HEK293T (cell line): ENCODE measurements around the gene ASAP2.

Experiments
- BHLHE40 ChIP-seq: fragments of 450-650 bp; IDR thresholded peaks from 2 replicates; pipeline ENCODE4 v1.6.1; 2016; ENCODE audit warnings: mild to moderate bottlenecking, moderate library complexity, borderline replicate concordance
- ELF4 ChIP-seq: fragments of 450-650 bp; IDR thresholded peaks from 2 replicates; pipeline ENCODE4 v1.6.1; 2017; ENCODE audit warnings: antibody characterized with exemption
- FOXA1 ChIP-seq: fragments of 450-650 bp; IDR thresholded peaks from 2 replicates; pipeline ENCODE4 v1.6.1; 2016; ENCODE audit warnings: mild to moderate bottlenecking
- FOXK2 ChIP-seq: fragments of 450-650 bp; IDR thresholded peaks from 2 replicates; pipeline ENCODE4 v1.6.1; 2016; ENCODE audit warnings: mild to moderate bottlenecking
- FOXM1 ChIP-seq: fragments of 450-650 bp; IDR thresholded peaks from 2 replicates; pipeline ENCODE4 v1.6.1; 2017; ENCODE audit warnings: mild to moderate bottlenecking, borderline replicate concordance
- HDGF ChIP-seq: fragments of 450-650 bp; IDR thresholded peaks from 2 replicates; pipeline ENCODE4 v1.6.1; 2017; ENCODE audit warnings: antibody characterized with exemption, borderline replicate concordance
- L3MBTL2 ChIP-seq: fragments of 450-650 bp; conservative IDR thresholded peaks from 2 replicates; pipeline ENCODE4 v1.6.1; 2016; ENCODE audit warnings: mild to moderate bottlenecking
- LEF1 ChIP-seq: fragments of 450-650 bp; IDR thresholded peaks from 2 replicates; pipeline ENCODE4 v1.6.1; 2017; ENCODE audit warnings: mild to moderate bottlenecking, borderline replicate concordance
- SP1 ChIP-seq: fragments of 450-650 bp; IDR thresholded peaks from 2 replicates; pipeline ENCODE4 v1.6.1; 2017
- SUZ12 ChIP-seq: fragments of 450-650 bp; IDR thresholded peaks from 2 replicates; pipeline ENCODE4 v1.6.1; 2016; ENCODE audit warnings: mild to moderate bottlenecking
- TARDBP ChIP-seq: fragments of 450-650 bp; IDR thresholded peaks from 2 replicates; pipeline ENCODE4 v1.6.1; 2016
- TF ChIP-seq, protein P1 (sequence below): fragments of 450-650 bp; IDR thresholded peaks from 2 replicates; pipeline ENCODE4 v1.6.1; 2016

DNA sequence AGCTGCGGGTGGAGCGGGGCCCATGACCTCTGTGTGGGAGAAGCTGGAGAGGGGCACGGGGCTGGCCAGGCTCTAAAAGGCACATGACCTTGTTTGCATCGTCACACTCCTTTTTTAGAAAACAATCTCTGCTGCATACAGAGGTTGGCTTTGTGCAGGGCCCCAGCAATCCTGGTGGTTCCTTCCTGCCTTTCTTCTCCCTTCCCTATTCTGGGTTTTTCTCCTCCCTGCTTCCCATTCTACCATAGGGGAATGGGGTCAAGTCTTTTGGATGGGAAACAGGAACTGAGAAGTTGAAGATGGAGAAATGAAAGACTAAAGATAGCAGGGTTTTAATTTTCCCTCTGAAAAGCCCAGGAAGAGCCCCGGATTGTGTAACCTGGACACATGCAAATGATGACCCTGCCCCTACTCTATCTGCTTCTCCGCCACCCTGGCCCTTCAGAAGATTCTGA is 53.9 kb downstream of the ASAP2 start:
- TF ChIP-seq FOXK2 (no peak), SP1 (no peak), FOXM1 (no peak), FOXA1 (no peak), TARDBP (no peak), ELF4 (no peak), BHLHE40 (no peak), SUZ12 (no peak), L3MBTL2 (no peak), HDGF (no peak), LEF1 (no peak)
- TF ChIP-seq, protein P1, sequence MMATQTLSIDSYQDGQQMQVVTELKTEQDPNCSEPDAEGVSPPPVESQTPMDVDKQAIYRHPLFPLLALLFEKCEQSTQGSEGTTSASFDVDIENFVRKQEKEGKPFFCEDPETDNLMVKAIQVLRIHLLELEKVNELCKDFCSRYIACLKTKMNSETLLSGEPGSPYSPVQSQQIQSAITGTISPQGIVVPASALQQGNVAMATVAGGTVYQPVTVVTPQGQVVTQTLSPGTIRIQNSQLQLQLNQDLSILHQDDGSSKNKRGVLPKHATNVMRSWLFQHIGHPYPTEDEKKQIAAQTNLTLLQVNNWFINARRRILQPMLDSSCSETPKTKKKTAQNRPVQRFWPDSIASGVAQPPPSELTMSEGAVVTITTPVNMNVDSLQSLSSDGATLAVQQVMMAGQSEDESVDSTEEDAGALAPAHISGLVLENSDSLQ: no peak
